Prostate gland (tissue), 2 donors: ENCODE results near the gene XPR1. TPM values are rescaled to one million over a fixed set of nuclear protein-coding genes. Genes with fewer than 3 reads are reported as not detected.

Experiments used
- DNase-seq: peaks from one replicate; pipeline ENCODE4 v3.0.0-alpha.2; 2019; ENCODE audit warnings: low spot score
- H3K27ac ChIP-seq, 2 donors: fragments of 200-600 bp; sonication (generic); 2 replicates each; pipeline ENCODE4 v1.5.1; 2017 to 2019
- H3K27me3 ChIP-seq: fragments of 200-600 bp; sonication (generic); replicated peaks from 2 replicates; pipeline ENCODE4 v1.5.1; 2019; ENCODE audit not compliant: insufficient read depth
- H3K36me3 ChIP-seq, 2 donors: fragments of 200-600 bp; sonication (generic); 1 replicate in 1 of 2; 2 replicates in 1 of 2; pipeline versions ENCODE4 v1.5.1 to v1.8.1; 2017 to 2019
- H3K4me1 ChIP-seq: fragments of 200-600 bp; sonication (generic); replicated peaks from 2 replicates; pipeline ENCODE4 v1.5.1; 2019
- H3K4me3 ChIP-seq, 2 donors: fragments of 200-600 bp; sonication (generic); 2 replicates each; pipeline ENCODE4 v1.5.1; 2017 to 2019
- H3K9me3 ChIP-seq: fragments of 200-600 bp; sonication (generic); 2 replicates; pipeline ENCODE4 v1.5.1; 2017
- POLR2A ChIP-seq: fragments of 450-650 bp; IDR thresholded peaks from one replicate; pipeline ENCODE4 v1.6.1; 2016; ENCODE audit warnings: antibody characterized with exemption, mild to moderate bottlenecking
- POLR2AphosphoS5 ChIP-seq: sonication (generic); formaldehyde crosslinking; IDR thresholded peaks from one replicate; pipeline ENCODE4 v1.6.1; 2017; ENCODE audit warnings: antibody characterized with exemption
- WGBS: methylation state at CpG from one replicate; pipeline ENCODE4 v1.1.5; 2018; 5-methylcytosine and 5-hydroxymethylcytosine counted together
- intact Hi-C: fragments of 100-400 bp; cut with DNase I; formaldehyde crosslinking; loops from one replicate; pipeline ENCODE4 v1.14.2; 2022
- total RNA-seq, 2 donors: library from RNA; depleted of rRNA; stranded (reverse); fragments of >200 nt; gene quantifications; one replicate each; pipeline ENCODE4 v1.1.0, GENCODE V29; 2016
- TF ChIP-seq, protein P1 (sequence below), 4 experiments: fragments of 200-600 bp in 2 of 4; fragments of 450-650 bp in 2 of 4; sonication (generic) in 2 of 4; IDR thresholded peaks; 1 replicate in 3 of 4; 2 replicates in 1 of 4; pipeline ENCODE4 v1.5.1; 2016 to 2019; ENCODE audit warnings: antibody characterized with exemption in 4 of 4, mild to moderate bottlenecking in 2 of 4, moderate library complexity in 2 of 4

The XPR1 gene
- total RNA-seq, 2 donors from 2014 or later, result 17.5 to 70.3 TPM

DNA sequence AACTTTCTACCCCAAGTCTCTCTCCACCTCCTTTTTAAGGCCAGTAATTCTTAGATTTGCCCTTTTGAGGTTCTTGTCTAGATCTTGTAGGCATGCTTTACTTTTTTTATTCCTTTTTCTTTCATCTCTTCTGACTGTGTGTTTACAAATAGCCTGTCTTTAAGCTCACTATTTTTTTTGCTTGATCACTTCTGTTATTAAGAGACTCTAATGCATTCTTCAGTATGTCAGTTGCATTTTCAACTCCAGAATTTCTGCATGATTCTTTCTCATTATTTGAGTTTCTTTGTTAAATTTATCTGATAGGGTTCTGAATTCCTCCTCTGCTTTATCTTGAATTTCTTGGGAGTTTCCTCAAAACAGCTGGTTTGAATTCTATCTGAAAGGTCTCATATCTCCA is 30.9 kb downstream of the XPR1 start:
- H3K27ac ChIP-seq, result no peak overlapping the region
- TF ChIP-seq POLR2A, result no peak
- TF ChIP-seq, protein P1, sequence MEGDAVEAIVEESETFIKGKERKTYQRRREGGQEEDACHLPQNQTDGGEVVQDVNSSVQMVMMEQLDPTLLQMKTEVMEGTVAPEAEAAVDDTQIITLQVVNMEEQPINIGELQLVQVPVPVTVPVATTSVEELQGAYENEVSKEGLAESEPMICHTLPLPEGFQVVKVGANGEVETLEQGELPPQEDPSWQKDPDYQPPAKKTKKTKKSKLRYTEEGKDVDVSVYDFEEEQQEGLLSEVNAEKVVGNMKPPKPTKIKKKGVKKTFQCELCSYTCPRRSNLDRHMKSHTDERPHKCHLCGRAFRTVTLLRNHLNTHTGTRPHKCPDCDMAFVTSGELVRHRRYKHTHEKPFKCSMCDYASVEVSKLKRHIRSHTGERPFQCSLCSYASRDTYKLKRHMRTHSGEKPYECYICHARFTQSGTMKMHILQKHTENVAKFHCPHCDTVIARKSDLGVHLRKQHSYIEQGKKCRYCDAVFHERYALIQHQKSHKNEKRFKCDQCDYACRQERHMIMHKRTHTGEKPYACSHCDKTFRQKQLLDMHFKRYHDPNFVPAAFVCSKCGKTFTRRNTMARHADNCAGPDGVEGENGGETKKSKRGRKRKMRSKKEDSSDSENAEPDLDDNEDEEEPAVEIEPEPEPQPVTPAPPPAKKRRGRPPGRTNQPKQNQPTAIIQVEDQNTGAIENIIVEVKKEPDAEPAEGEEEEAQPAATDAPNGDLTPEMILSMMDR (IDR thresholded peaks at IDR 0.05), result no peak
- TF ChIP-seq POLR2AphosphoS5, result no peak
- no peak for DNase-seq
- intact Hi-C loops, result no loop called here
- H3K4me3 ChIP-seq, result no peak overlapping the region
- no peaks in the 10 kb centered on the region for H3K4me1 ChIP-seq
- no peaks in the 10 kb centered on the region for H3K27me3 ChIP-seq
- H3K36me3 ChIP-seq, result no peaks in the 10 kb centered on the region
- H3K9me3 ChIP-seq, result no peaks in the 10 kb centered on the region

DNA sequence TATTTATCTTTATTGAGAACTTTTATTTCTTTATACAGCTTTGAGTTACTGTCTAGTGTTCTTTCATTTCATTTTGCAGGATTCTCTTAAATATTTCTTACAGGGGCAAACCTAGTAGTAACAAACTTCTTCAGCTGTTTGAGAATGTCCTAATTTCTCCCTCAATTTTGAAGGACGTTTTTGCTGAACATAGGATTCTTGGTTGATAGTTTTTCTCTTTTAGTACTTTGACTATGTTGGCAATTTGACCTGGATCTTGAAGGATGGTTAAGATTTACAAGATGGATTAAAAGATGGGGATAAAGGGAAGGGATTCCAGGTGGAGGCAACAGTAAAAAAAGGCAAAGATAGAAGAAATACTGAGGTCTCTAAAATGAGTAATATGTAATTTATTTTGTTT is 38.9 kb downstream of the XPR1 start:
- TF ChIP-seq, protein P1 (IDR thresholded peaks at IDR 0.05), result no peak
- no peak for TF ChIP-seq POLR2A
- no peak for TF ChIP-seq POLR2AphosphoS5
- WGBS, result 100% methylated on average over 1 of the region's 1 CpG
- Histone ChIP-seq H3K9me3 (no peaks in the 10 kb centered on the region), H3K4me1 (no peaks in the 10 kb centered on the region), H3K27ac (no peak overlapping the region), H3K4me3 (no peak overlapping the region), H3K36me3 (no peaks in the 10 kb centered on the region), H3K27me3 (no peaks in the 10 kb centered on the region)
- intact Hi-C loops, result no loop called here
- DNase-seq, result no peak

DNA sequence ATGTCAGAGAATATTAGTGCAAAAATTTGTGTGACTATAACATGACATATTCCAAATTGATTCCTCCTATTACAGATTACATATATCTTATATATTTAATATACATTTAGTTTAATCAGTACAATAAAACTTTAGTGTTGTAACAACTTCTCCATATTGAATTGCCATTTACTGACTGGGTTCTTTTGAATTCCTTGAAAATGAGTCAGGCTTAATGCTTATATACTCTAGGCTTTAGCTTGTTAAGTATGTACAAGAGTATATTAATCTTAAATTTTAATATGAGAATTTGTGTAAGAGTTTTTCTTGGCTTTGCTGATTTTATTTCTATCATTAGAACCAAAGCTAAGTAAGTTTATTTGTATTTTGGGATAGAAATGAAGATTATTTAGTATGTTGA is 40.3 kb downstream of the XPR1 start:
- Histone ChIP-seq H3K36me3 (no peaks in the 10 kb centered on the region), H3K27ac (no peak overlapping the region)
- intact Hi-C loops, result no loop called here

DNA sequence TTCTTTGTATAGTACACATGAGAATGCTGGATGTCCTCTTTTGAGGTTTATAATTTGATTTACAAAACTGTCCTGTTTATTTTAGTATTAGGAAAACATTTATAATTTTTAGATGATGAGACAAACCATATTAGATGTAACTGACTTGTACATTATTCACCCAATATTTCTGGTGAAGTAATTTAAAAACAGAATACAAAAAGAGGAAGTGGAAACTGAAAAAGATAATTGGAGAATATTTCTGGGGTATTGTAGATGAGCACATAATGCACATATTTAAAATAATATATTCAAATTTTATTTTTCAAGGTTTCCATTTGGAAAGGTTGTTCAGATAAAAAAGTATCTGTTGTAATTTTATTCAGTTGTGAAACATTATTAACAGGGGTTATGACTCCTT is 40.7 kb downstream of the XPR1 start:
- Histone ChIP-seq H3K36me3 (no peaks in the 10 kb centered on the region), H3K27ac (no peak overlapping the region), H3K4me3 (no peak overlapping the region), H3K4me1 (no peaks in the 10 kb centered on the region), H3K9me3 (no peaks in the 10 kb centered on the region), H3K27me3 (no peaks in the 10 kb centered on the region)
- DNase-seq, result no peak
- TF ChIP-seq POLR2A (no peak), POLR2AphosphoS5 (no peak)
- TF ChIP-seq, protein P1 (IDR thresholded peaks at IDR 0.05), result no peak
- intact Hi-C loops, result no loop called here

More for the DNA sequence above, 40.3 kb downstream of the XPR1 start:
- H3K4me3 ChIP-seq, result no peak overlapping the region
- no peaks in the 10 kb centered on the region for H3K27me3 ChIP-seq
- no peaks in the 10 kb centered on the region for H3K9me3 ChIP-seq
- no peaks in the 10 kb centered on the region for H3K4me1 ChIP-seq
- TF ChIP-seq, protein P1 (IDR thresholded peaks at IDR 0.05), result no peak
- DNase-seq, result no peak

DNA sequence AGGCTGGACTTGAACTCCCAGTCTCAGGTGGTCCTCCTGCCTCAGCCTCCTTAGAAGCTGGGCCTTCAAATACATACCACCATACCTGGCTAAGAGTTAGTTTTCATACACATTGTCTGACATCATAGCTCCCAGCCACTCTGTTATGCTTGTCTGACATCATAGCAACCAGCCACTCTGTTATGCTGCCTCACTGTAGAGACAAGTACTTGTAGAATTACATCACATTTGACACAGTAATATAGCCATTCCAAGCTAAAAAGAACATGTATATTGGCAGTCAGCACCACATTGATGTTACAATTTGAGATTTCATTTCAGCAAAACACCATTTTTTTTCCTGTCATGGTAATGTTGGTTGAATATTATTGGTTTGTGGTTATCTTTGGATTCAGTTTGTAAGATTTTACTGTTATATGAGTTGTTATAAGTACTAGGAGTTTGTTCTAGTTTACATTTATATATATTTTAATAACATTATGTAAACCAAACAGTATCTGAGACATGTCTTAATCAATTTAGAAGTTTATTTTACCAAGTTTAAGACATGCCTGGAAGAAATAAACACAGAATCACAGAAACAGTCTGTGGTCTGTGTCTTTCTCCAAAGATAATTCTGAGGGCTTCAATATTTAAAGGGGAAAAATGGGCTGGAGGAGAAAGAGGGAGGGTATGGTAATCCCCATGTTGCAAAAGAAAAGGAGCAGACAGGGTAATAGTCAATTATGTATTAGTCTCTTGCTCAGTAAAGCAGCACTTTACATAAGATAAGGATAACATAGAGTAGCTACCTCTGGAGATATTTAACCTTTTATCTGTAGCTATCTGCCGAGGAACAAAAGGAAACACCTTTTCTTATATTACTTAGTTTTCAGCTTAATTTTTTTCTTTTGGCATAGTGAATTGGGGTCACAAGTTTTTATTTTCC is 43.0 kb downstream of the XPR1 start:
- no peak for DNase-seq
- Histone ChIP-seq H3K27me3 (no peaks in the 10 kb centered on the region), H3K36me3 (no peaks in the 10 kb centered on the region), H3K4me1 (no peaks in the 10 kb centered on the region), H3K27ac (no peak overlapping the region), H3K9me3 (no peaks in the 10 kb centered on the region), H3K4me3 (no peak overlapping the region)
- intact Hi-C loops, result no loop called here
- 0% methylated on average over 1 of the region's 1 CpG for WGBS
- TF ChIP-seq POLR2A (no peak), POLR2AphosphoS5 (no peak)
- TF ChIP-seq, protein P1 (IDR thresholded peaks at IDR 0.05), result no peak
